Fibroblast of gingiva (primary cell): ENCODE data around the gene MRAP.
A peak's percentile ranks its signal among the peaks of the same experiment; 100 is the strongest.
"Not testable (repeated sequence)": the region's sequence is repeated elsewhere in the genome, so short reads cannot be mapped to it uniquely, and the experiment has no call there.

Experiments
- DNase-seq: peaks from one replicate; pipeline ENCODE4 v3.0.0-alpha.2; 2011; ENCODE audit warnings: low read depth

MRAP gene

GRCh38 chr21:32298658-32299081 is at the start of gene MRAP:
Gene MRAP, plus strand, starts transcription at chr21:32298855. Its CDS starts 117 bp downstream, at chr21:32298972.
- peak; percentile 27 for DNase-seq

- DNase-seq = no peak
Observed at GRCh38 chr21:32249511-32250280, 49.0 kb upstream of the MRAP start.

GRCh38 chr21:32252136-32252535 is 46.5 kb upstream of the MRAP start:
- no peak for DNase-seq

- DNase-seq = no peak
Observed at GRCh38 chr21:32253215-32253641, 45.4 kb upstream of the MRAP start.

GRCh38 chr21:32256251-32256650 is 42.4 kb upstream of the MRAP start:
- DNase-seq = no peak

GRCh38 chr21:32256873-32257620 is 41.6 kb upstream of the MRAP start:
- peak; percentile 88 for DNase-seq

GRCh38 chr21:32257962-32258785 is 40.5 kb upstream of the MRAP start:
- peak; percentile 73 for DNase-seq

- DNase-seq = not testable (repeated sequence)
Observed at GRCh38 chr21:32258786-32259048, 39.9 kb upstream of the MRAP start.

GRCh38 chr21:32260130-32260529 is 38.5 kb upstream of the MRAP start:
- DNase-seq = no peak

GRCh38 chr21:32261929-32262328 is 36.7 kb upstream of the MRAP start:
- DNase-seq = no peak

GRCh38 chr21:32265321-32265720 is 33.3 kb upstream of the MRAP start:
- not testable (repeated sequence) for DNase-seq

GRCh38 chr21:32270748-32271147 is 27.9 kb upstream of the MRAP start:
- DNase-seq = no peak

- DNase-seq = no peak
Observed at GRCh38 chr21:32276671-32277070, 22.0 kb upstream of the MRAP start.

GRCh38 chr21:32278103-32278502 is 20.6 kb upstream of the MRAP start:
- DNase-seq = no peak

GRCh38 chr21:32278518-32279376 is 19.9 kb upstream of the MRAP start, which contains the start of gene MIS18A:
Gene MIS18A, minus strand, starts transcription at chr21:32279049. Its CDS starts 35 bp downstream, at chr21:32279014.
- DNase-seq = peak; percentile 90

GRCh38 chr21:32279377-32279680 is 19.3 kb upstream of the MRAP start:
- no peak for DNase-seq

GRCh38 chr21:32281531-32281930 is 17.1 kb upstream of the MRAP start:
- DNase-seq = no peak

GRCh38 chr21:32282992-32283391 is 15.7 kb upstream of the MRAP start:
- no peak for DNase-seq

GRCh38 chr21:32285476-32285875 is 13.2 kb upstream of the MRAP start:
- no peak for DNase-seq

GRCh38 chr21:32297449-32297848 is 1.2 kb upstream of the MRAP start:
- DNase-seq = no peak

GRCh38 chr21:32298148-32298559 is 501 bp upstream of the MRAP start:
- DNase-seq = peak; percentile 84

- DNase-seq = no peak
Observed at GRCh38 chr21:32299695-32300094, 1.0 kb downstream of the MRAP start.
